HG03196 (cell line): ENCODE measurements around the gene HOXA5.

Experiments used
- ATAC-seq: cut with Tn5 transposase; IDR thresholded peaks from one replicate; pipeline ENCODE4 v1.9.1; 2021; ENCODE audit not compliant: unreplicated experiment

The HOXA5 gene

DNA sequence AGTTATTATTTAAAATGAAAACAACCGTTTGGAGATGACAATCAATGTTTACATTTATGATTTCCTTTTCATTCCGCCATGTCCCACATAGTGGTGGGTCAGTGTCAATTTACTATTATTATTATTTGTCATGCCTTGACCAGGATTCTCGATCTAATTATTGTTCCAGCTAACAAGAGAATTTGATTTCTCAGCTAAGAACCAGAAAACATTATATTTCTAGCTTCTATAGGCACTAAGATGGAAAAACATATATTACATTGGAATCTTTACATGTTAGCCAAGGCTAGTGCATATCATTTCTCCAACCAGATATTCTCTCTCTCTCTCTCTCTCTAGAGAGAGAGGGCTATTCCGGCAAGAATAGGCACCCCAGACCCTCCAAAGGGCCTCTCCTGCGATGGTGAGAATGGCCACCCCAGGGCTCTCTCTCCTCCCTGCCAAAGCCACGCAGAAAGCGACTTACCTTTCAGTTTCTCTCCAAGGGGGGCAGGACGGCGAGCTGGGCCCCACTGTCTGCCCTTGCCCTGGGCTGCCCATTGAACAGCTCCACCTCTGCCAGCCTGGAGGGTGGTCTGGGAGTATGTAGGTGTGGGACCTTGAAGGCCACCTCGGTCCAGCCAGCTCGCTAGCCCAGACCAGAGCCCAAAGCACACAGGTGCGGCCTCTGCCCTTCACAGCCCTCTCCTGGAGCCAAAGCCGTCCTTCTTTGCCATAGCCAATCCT is 6.5 kb upstream of the HOXA5 start:
- ATAC-seq = no peak

DNA sequence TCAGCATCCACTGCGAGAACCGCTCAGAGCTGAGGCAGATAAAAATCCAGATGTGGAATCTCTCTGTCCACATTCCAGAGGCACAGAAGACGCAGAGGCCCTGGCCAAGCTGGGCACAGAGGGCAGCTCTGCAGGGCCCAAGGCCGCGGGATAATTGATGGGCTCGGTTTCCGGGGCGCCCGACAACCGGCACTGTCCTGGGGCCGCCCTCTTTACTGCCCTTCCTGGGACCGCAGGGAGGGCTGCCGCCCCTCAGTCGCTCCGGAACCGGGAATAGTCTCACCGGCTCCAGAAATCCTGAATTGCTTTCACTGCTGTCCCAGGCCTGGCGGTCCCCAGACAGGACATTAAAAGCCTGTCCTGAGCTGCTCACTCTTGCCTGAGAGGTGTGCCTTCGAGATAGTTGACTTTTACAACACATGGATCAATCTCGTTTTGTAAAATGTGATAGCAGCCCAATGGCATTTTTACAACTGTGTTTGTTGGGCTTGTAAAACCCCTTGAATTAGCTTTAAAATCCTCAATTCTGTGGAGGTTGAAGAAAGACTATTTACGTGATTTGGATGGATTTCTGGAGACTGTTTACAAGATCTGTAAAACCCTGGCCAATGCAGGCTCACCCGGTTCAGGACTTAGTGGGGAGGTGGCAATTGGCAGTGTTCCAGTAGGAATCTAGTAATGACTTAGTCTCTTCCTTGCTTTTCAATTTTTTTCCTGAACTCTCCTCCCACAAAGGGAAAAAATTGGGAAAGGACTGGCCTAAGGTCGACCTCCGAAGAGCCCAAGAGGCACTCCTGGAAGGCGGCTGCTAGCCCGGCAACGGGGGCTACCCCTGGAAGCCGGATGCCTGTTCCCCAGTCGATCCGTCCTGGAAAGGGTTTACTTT is 5.5 kb upstream of the HOXA5 start:
- ATAC-seq = no peak

DNA sequence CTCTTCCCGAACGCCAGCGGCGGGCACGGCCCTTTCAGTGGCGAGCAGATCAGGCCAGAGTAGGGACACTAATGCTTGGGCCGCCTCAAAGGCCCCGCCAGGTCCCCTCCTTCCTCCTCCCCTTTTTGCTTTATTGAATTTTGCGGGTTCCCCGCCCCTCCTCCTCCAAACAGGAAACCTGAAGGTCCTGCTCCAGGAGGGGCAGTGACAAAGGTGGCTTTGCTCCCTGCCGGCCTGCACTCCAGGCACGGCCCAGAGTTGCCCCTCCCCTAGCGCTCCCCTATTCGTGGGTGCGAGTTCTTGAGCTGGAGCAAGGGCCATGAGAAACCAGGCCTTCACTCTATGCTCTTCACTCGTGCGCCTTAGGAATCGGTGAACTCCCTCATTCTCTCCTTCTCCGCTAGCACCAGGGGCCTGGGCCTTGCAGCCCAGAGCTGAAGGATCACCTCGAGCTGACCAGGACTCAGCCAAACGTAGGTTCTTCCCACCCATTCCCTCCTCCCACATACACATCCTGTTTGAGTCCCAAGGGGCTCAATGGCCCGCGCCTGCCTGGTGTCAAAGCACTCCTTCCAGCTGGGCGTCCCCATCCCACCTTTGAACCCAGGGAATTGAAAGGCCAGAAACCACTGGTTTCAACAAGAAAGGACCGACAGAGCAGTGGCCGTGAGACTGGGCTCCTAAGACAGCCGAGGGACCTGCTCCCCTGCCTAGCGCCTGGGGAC is 4.7 kb upstream of the HOXA5 start:
- no peak for ATAC-seq

DNA sequence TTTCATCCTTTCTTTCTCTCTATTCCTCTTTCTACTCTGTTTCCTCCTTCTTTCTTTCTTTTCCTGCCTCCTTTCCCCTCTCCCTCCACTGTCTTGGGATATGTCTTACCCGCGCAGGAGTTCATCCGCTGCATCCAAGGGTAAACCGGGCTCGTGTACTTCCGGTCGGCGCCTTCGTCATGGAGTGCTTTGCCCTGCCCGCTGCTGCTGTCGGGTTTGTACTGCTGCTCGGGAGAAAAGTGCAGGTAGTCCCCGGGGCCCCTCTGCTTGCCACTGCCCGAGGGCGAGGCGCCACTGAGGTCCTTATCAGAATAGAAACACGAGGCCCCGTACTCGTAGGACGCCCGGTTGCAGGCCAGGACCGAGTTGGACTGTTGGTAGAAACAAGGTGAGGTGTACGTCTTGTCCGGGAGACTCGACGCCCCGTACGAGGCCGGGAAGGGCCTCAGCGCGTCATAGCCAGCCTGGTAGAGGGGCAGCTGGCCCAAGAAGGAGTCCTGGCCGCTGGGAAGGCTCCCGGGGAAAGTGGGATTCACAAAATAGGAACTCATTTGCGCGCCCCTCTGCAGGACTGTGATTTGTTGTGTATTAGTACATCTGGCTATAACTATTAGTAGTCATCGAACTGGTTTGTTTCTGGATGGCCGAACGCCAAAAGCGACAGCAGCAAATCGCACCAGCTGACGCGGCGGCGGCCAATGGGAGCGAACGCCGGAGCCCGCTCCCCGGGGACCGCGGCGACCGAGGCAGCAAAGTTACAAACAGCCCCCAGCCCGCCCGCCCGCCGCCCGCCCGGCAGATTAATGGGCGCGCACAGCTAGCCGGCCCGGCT is 3.9 kb upstream of the HOXA5 start, which contains the start of gene HOXA6:
HOXA6 (minus strand) TSS at position 576 of the 832 bp plus-strand sequence; CDS start at position 551, 25 bp downstream.
- no peak for ATAC-seq

DNA sequence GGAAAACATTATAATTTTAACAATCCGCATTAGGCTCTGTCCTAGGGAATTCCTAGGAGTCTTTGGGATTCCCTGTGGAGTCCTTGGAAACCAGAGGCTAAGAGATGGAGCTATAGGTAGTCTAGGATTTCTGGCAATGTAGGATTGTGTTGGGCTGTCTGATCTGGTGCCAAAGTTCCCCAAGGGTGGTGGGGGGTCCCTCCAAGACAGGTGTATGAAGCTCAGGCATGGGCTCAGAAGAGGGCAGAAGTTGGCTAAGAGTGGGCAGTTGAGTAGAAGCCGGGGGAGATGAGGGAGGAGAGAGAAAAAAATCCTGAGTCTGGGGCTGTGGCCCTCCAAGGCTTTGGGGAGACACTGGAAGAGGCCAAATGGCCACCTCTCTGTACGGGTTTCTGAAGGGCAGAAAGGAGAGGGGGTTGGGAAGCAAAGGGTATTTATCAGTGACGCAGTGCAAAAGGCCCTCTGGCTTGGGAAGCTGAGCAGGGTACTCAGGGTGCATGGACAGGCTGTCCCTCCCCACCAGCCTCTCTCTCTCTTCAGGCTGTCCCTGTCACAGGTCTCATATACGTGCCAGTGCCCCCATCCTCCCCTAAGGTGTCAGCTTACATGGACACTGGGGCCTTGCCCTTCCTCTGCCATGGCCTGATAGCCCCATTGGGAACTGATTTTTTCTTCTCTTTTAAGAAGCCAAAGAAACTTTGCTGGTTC is 3.2 kb upstream of the HOXA5 start:
- ATAC-seq = no peak

DNA sequence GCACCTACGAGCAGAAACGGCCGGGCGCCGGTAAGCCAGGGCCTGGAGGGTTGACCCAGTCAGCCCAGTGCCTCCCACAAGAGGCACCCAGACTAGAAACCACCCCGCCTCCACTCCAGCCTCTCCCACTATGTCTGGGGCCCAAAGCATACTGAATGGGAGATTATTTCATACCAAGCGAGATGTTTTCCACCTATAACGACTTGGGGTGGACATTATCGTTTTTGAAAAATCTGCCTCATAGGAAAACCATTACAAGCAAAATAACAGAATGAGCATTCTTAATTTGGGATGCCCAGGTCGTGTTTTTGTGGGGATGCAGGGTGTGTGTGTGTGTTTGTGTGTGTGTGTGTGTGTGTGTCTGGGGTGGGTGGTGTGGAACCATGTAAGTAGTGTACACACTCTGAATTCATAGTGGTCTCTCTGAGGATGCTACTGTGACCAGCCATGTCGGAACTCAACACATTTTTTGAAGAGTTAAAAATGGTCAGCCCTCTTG is 2.5 kb upstream of the HOXA5 start:
- ATAC-seq = no peak

DNA sequence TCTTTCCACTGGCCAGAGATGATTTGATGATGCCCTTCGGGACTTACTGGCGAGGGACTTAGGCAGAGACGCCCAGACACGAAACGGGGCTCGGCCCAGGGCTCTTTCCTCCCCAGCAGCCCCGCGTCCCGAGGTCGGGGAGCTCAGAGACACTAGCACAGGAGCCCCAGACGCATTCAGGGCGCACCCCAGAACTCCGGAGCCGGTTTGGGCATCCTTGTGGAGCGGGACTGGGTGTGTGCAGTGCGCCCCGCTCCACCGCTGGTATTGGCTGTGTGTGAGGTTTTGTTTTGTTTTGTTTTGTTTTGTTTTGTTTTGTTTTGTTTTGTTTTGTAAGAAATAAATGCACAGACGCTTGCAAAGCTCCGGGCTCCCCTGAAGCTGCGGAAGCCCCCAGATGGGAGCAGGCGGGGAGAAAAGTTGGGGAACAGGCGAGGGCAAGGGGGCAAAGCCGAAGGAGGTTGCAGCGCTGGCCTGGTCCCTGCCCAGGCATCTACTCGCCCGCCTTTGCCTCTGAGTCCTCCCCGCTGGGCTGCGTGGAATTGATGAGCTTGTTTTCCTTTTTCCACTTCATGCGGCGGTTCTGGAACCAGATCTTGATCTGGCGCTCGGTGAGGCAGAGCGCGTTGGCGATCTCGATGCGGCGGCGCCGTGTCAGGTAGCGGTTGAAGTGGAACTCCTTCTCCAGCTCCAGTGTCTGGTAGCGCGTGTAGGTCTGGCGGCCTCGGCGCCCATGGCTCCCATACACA is 1.9 kb upstream of the HOXA5 start:
- ATAC-seq = no peak

DNA sequence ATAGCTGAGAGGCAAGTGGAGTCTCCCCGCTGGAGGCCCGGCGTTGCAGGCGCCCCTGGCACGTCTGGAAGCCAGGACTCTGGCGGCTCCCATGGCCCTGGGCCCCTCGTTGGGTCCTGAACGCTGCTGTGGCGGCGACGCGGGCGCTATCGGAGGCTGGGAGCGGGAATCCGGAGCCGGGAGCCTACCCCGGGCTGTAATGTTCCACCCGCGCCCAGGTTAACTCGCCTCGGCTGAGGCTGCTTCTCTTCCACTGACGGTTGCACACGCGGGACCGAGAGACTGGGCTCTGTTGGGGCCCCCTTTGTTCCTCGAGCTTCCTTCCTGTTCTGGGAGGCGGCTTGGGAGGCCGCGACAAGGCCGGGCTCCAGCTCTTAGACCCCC is 1.3 kb upstream of the HOXA5 start:
- no peak for ATAC-seq

DNA sequence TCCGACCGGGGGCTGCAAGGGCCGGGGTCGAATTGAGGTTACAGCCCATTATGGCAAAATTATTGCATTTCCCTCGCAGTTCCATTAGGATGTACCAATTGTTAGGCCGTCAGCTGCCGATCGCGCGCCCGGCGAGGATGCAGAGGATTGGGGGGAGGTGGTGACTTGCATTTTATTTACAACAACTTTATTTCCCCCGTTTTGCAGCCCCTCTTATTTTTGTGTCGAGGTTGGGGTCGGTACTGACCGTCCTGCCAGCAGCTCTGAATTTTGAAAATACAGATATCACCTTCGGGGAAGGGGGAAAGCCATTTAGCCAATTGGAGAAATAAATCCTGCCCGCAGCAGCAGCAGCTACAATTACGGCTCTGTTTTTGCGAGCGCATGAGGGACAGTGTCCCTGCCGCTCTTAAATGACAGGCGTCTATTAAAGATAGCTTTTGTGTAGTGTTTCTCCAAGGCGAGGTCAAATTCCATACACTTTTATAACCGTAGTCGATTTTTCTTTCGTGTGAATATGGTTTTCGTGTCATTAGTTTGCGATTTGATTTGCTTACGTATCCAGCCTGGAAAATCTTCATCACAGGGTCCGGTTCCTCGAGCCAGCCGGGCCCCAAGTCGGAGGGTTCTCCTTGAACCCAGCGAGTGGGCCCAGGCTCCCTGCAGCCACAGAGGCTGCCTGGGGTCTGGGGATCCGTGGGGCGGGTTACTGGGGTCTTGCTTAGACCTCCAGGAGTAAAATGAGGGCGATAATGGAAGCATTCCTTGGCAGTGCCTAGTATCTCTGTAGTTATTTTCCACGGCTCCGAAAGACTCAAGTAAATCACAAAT is 684 bp upstream of the HOXA5 start:
- ATAC-seq = no peak

DNA sequence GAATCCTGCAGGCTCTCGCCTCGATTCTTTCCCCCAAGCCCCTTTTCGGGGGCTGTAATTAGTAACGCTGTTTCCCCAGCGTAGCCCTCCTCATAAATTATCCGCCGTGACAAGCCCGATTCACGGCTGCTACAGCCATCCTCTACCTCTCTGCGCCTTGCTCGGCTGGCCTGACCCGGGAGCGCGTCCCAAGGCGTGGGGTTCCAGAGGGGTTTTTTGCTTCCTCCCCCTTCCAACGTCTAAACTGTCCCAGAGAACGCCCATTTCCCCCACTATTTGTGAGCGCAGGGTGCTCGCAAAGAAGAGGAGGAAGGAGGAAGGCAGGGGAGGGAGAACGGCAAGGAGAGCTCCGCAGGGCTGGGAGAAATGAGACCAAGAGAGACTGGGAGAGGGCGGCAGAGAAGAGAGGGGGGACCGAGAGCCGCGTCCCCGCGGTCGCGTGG is 880 bp downstream of the HOXA5 start:
- ATAC-seq = no peak

DNA sequence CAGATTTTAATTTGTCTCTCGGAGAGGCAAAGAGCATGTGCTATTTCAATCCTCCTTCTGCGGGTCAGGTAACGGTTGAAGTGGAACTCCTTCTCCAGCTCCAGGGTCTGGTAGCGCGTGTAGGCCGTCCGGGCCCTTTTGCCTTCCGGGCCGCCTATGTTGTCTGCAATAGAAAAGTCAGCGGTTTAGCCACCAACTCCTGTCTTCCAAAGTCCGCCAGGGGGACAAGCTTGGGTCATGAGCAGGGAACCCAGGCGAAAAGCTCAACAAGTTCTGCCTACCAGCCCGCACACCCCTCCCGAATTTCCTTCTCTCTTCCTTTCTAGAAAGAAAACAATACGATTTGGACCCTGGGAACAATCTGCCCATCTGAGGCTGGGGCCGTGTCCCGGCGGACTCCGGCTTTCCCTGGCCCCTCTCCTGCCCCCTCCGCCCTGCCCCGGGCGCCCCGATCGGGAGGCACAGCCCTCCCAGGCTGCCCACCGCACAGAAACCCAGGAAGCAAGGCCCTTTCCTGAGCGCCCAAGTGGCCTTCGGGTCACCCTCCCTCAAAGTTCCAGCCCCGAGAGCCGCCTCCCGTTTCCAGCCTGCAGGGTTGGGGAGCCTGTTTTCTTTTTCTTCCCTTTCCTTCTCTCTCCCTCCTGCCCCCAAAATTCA is 1.4 kb downstream of the HOXA5 start:
- ATAC-seq = no peak

DNA sequence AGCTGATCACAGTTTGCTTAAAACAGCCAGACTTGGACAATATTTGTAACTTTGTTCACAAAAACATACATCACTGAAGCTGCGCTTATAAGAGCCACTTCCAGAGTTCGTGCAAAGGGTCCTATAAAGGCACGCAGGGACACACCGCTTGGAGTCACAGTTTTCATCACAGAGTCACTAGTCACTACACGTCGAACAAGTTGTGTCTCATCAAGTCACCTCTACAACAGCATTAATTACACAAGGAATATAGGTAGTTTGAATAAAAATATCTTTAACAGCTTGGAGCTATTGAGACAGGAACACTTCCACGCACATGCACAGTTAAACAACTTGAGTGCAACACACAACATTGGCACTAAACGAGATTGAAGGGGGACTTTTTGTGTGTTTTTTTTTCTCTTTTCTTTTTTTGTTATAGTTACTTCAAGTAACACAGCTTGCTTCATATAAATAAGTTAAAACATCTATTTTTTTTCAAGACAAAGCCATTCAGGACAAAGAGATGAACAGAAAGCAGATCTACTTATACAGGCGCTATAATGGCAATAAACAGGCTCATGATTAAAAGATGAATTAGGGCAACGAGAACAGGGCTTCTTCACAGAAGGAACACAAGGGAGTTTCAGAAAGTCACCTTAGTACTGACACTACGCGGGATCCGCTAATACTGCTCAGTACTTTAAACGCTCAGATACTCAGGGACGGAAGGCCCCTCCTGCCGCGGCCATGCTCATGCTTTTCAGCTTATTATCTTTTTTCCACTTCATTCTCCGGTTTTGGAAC is 2.2 kb downstream of the HOXA5 start:
- ATAC-seq = no peak

DNA sequence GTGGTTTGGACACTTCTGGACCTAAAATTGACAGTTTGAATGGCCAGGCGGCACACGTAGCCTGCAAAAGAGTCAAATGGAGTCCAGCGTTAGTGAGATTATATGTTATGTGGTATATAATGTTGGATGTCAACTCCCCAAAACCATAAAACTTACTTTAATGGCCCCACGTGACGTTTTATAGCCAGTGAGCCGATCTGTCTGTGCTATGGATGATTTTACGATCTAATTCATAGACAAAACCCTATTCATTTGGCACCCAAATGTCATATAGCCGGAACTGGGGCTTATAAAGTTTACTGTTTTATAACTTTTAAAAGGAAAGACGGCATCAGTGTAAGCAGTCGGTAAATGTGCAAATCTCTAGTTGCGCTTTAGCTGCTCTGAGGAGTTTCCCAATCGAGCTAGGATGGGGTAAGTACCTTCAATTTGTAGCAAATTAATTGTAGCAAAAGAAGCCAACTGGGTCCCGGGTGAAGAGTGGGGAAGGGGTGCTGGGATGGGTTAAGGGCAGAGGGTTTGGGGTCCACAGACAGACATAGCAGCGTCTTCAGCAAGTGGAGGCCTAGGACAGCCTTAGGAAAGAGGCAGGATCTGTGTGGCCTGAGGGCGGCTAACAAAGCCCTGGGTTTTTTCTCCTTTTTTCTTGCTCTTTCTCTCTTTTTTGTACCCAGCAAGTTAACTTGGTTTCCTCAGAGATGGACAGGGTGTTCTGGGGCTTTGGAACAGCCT is 3.2 kb downstream of the HOXA5 start:
- ATAC-seq = no peak

DNA sequence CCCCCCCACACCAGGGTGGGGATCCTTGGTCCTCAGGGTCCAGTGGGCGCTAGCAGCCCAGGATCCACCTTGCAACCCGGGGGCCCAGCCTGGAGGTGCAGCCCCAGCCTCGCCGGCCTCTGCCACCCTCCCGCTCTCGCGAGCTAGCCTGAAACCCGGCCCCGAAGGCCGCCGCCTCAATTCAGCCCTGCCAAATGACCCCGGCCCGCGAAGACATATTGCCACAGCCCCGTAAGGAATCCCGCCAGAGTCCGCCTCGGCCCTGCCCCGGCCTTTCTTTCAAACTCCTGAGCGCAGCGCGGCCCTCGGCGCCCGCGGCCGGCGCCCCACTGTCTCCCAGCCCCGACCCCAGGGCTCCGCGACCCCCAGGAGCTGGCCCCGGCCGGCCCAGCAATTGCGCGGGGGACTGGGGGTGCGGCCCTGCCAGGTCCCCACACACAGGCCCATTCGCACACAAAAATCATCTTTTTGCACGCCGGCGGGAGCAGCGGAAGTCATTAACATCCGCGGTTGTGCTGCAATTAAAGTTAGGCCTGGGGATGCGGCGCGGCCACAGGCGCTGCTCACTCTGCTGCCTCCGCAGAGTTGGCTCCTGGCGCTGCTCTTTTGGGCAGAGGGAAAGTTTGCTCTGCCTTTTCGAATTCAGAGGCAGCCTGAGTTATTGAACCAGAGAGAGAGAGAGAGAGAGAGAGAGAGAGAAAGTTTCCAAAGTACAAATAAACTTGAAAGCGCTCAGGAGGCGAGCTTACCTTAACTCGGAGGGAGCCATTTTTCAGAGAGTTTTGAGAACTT is 4.0 kb downstream of the HOXA5 start:
- no peak for ATAC-seq

DNA sequence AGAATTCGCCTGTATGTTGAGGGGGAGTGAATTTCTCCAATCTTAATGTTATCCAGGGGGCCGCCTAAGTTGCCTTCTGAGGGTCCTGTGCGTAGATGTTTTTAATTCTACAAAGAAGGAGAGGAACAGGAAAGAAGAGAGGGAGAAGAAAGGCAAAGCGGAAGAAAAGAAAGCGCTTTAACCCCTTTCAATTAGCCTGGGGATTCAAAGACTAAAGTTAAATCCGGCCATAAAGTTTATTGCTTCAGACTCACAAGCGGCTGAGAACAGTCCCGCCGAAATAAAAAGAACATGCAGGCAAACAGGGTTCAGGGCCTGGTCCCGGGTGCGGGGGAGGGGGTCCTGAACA is 4.5 kb downstream of the HOXA5 start:
- no peak for ATAC-seq

DNA sequence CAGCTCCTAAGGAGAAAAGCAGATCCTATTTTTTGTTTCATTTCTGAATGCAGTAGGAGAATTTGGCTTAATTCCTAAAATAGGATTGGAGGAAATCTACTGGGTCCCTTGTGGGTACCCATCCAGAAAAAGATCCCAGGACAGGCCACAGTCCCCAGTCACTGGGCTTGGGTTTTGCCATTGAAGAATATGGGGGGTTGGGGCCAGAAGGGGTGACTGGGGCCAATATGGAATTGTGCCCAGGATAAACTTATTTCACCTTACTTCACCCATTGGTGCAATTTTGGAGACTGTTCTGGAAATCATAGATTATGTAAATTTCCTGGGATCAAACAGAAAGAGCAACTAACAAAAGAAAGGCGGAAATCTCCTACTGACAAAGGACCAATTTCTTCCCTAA is 5.0 kb downstream of the HOXA5 start:
- no peak for ATAC-seq
